Measurements from ENCODE around the gene SERPINB12.

SERPINB12 gene

GRCh38 chr18:63586966-63587365, 44.8 kb downstream of the SERPINB12 start, which contains the start of gene SERPINB13:
Gene SERPINB13, plus strand, starts transcription at chr18:63587343. Its CDS starts 1,325 bp downstream, at chr18:63588668.
- ChIA-PET CTCF (interaction anchor here (0.6 to 2.1 kb wide), 3 partner anchors 9 to 155 kb away, joined by 3 to 10 read pairs (median 3); no protein-coding TSS in a partner anchor), POLR2A (no interaction called here)
- Histone ChIP-seq H3K4me3 (ENCODE audit: low read depth, low read length) (no peak within 1 kb of the TSS), H3K27ac (ENCODE audit: extremely low read depth, low read depth, low read length) (no peak within 1 kb of the TSS), H3K4me1 (ENCODE audit: control insufficient read depth, insufficient read depth, low read length) (no peaks in the 10 kb centered on the region), H3K36me3 (ENCODE audit: control insufficient read depth in 2 of 2, insufficient read depth in 1 of 2, low read length in 2 of 2) (no peaks in the 10 kb centered on the region), H3K9me3 (ENCODE audit: control insufficient read depth, insufficient read depth, low read depth, low read length) (no peaks in the 10 kb centered on the region)
- TF ChIP-seq, protein P1, sequence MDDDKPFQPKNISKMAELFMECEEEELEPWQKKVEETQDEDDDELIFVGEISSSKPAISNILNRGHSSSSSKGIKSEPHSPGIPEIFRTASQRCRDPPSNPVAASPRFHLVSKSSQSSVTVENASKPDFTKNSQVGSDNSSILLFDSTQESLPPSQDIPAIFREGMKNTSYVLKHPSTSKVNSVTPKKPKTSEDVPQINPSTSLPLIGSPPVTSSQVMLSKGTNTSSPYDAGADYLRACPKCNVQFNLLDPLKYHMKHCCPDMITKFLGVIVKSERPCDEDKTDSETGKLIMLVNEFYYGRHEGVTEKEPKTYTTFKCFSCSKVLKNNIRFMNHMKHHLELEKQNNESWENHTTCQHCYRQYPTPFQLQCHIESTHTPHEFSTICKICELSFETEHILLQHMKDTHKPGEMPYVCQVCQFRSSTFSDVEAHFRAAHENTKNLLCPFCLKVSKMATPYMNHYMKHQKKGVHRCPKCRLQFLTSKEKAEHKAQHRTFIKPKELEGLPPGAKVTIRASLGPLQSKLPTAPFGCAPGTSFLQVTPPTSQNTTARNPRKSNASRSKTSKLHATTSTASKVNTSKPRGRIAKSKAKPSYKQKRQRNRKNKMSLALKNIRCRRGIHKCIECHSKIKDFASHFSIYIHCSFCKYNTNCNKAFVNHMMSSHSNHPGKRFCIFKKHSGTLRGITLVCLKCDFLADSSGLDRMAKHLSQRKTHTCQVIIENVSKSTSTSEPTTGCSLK (tag by site-specific recombination; IDR thresholded peaks at IDR 0.05) = no peak
- no peak for TF ChIP-seq ZEB2 (tag by site-specific recombination; IDR thresholded peaks at IDR 0.05)
- no peak for TF ChIP-seq ZNF549 (tag by site-specific recombination; IDR thresholded peaks at IDR 0.05)
- no peak for TF ChIP-seq ZBTB8A (tag by site-specific recombination; IDR thresholded peaks at IDR 0.05)
- no peak for TF ChIP-seq ZNF747 (tag by site-specific recombination; IDR thresholded peaks at IDR 0.05)
- TF ChIP-seq ZBTB21 (tag by site-specific recombination; IDR thresholded peaks at IDR 0.05) = no peak
- no peak for TF ChIP-seq PATZ1 (tag by site-specific recombination; IDR thresholded peaks at IDR 0.05)
- no peak for TF ChIP-seq ZNF274 (IDR thresholded peaks at IDR 0.05; ENCODE audit: low read length)
- no peak for TF ChIP-seq ZNF274 (tag by site-specific recombination; IDR thresholded peaks at IDR 0.05; ENCODE audit: borderline replicate concordance)
- TF ChIP-seq ZNF776 (tag by site-specific recombination; IDR thresholded peaks at IDR 0.05; ENCODE audit: borderline replicate concordance) = no peak
- no peak for TF ChIP-seq REST (tag by site-specific recombination; IDR thresholded peaks at IDR 0.05)
- no peak for TF ChIP-seq ZNF16 (tag by site-specific recombination; IDR thresholded peaks at IDR 0.05; ENCODE audit: low read depth)
- TF ChIP-seq KLF1 (tag by site-specific recombination; IDR thresholded peaks at IDR 0.05) = no peak
- no peak for TF ChIP-seq MYNN (tag by site-specific recombination; IDR thresholded peaks at IDR 0.05; ENCODE audit: borderline replicate concordance)
- TF ChIP-seq ZNF530 (tag by site-specific recombination; IDR thresholded peaks at IDR 0.05; ENCODE audit: low read depth) = no peak
- TF ChIP-seq ZNF426 (tag by site-specific recombination; IDR thresholded peaks at IDR 0.05) = no peak

GRCh38 chr18:63588909-63589308, 46.7 kb downstream of the SERPINB12 start:
- POLR2A ChIA-PET = no interaction called here
- no peak overlapping the region for H3K4me3 ChIP-seq (ENCODE audit: low read depth, low read length)

More at GRCh38 chr18:63588909-63589308, 46.7 kb downstream of the SERPINB12 start:
- CTCF ChIA-PET = interaction anchor here (0.7 to 2.1 kb wide), 2 partner anchors 11 to 17 kb away, joined by 3 to 10 read pairs; no protein-coding TSS in a partner anchor
- TF ChIP-seq ZNF169 (tag by site-specific recombination; IDR thresholded peaks at IDR 0.05) = no peak
- no peak for TF ChIP-seq ZNF24 (tag by site-specific recombination; IDR thresholded peaks at IDR 0.05)
- no peak for TF ChIP-seq ZNF223 (tag by site-specific recombination; IDR thresholded peaks at IDR 0.05)
- no peak for TF ChIP-seq ZNF292 (tag by site-specific recombination; IDR thresholded peaks at IDR 0.05; ENCODE audit: borderline replicate concordance, low read depth)
- no peaks in the 10 kb centered on the region for H3K4me1 ChIP-seq (ENCODE audit: control insufficient read depth, insufficient read depth, low read length)
- no peaks in the 10 kb centered on the region for H3K9me3 ChIP-seq (ENCODE audit: control insufficient read depth, insufficient read depth, low read depth, low read length)
- no peak overlapping the region for H3K27ac ChIP-seq (ENCODE audit: extremely low read depth, low read depth, low read length)
- no peaks in the 10 kb centered on the region for H3K36me3 ChIP-seq (ENCODE audit: control insufficient read depth in 2 of 2, insufficient read depth in 1 of 2, low read length in 2 of 2)

Data from HEK293 (cell line).